Esophagus squamous epithelium (tissue), 4 donors: ENCODE measurements around the gene CHCHD3.

Experiments
- CTCF ChIP-seq, 6 experiments: fragments of 450-650 bp in 4 of 6; fragments of 200-600 bp in 2 of 6; sonication (generic) in 2 of 6; IDR thresholded peaks; one replicate each; pipeline ENCODE4 v1.5.1; 2016 to 2019; ENCODE audit warnings: antibody characterized with exemption in 6 of 6, mild to moderate bottlenecking in 4 of 6, moderate library complexity in 4 of 6
- POLR2A ChIP-seq, 4 donors: fragments of 450-650 bp; IDR thresholded peaks; one replicate each; pipeline ENCODE4 v1.6.1; 2017; ENCODE audit warnings: antibody characterized with exemption in 4 of 4, mild to moderate bottlenecking in 4 of 4, moderate library complexity in 3 of 4

- TF ChIP-seq CTCF (IDR thresholded peaks at IDR 0.05) (no peak), POLR2A (IDR thresholded peaks at IDR 0.05) (no peak)
Measured at GRCh38 chr7:132777956-132778355, 303.9 kb downstream of the CHCHD3 start.
